Occipital lobe (tissue), 2 donors: Measurements from ENCODE around the gene RAB31. TPM values are rescaled to one million over a fixed set of nuclear protein-coding genes. Genes with fewer than 3 reads are reported as not detected.

ENCODE experiments used
- small RNA-seq: library from RNA; depleted of rRNA; stranded (forward); fragments of <200 nt; gene quantifications from one replicate; pipeline ENCODE3, GENCODE V24; 2014
- total RNA-seq: library from RNA; depleted of rRNA; stranded (reverse); fragments of >200 nt; gene quantifications from one replicate; pipeline ENCODE4 v1.2.3, GENCODE V29; 2014

The RAB31 gene
- total RNA-seq, 1 donor from 2014 or later, result 27.6 TPM

Small RNAs within 50 kb of the gene (small RNA-seq; reads per million reads assigned to genes)
- gene RN7SL862P (not detected), gene RNA5SP449 (not detected)

Other genes with a start within 250 kb of the RAB31 start
- gene RALBP1, start 232.8 kb upstream of the RAB31 start, total RNA-seq, result 34.0 TPM
- 149 TPM for gene PPP4R1, start 93.7 kb upstream of the RAB31 start, total RNA-seq
- gene TXNDC2, start 177.7 kb downstream of the RAB31 start, total RNA-seq, result not detected
- gene VAPA, start 205.7 kb downstream of the RAB31 start, total RNA-seq, result 167 TPM